HG02943 (cell line): ENCODE measurements around the gene GALNT2.

Experiments used
- ATAC-seq: cut with Tn5 transposase; IDR thresholded peaks from one replicate; pipeline ENCODE4 v1.9.1; 2021; ENCODE audit warnings: mild to moderate bottlenecking, low read depth, moderate library complexity; ENCODE audit not compliant: unreplicated experiment

The GALNT2 gene

DNA sequence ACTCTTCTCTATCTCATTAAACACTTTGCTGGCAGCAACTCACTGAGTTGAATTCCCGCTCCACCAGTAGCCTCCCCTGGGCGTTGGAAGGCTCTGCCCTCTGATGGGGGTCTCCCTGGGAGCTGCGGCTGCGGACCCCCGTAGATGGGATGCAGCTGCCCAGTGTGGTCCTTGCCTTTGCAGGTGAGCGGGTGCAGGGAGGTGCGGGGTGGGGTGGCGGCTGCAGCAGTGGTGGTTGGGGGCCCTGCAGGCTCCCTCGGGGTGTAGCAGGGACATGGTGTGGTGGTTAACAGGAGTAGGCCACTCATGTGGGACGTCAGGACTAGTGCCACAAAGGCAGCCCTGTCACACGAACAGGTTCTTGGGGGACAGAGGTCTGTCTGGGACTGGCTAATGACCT is 42.0 kb downstream of the GALNT2 start:
- no peak for ATAC-seq

DNA sequence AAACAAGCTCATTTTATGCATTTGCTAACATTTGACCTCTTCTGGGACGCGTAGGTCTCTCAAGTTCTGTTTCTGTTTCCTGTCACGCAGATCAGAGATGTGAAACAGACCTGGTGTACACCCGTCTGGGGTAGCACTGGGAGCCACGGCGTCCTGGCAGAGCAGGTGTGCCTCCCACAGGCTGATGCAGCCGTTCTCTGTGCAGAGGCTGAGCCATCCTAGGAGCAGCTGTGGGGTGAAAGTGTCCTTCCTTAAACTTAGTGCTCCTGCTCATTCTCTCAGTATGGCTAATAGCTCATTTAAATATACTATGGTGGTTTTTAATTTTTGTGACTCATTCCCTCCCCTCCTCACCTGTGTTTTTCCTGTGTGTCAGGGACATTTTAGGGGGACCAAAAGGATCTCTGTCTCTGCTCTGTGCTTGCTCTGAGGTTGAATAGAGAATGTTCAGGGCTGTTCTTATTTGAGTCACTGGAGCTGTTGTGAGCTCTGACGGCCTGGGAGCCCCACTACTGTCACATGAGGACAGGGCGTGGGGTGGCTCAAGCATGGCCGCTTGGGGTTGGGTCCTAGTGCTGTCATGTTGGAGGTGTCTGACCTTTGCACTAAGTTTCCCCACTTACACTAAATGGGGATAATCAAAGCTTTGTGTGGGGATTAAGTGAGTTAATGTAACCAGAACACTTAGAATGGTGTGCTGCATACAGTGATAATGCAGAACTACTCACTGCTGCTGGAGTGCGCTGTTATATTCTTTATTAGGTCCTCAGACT is 43.0 kb downstream of the GALNT2 start:
- ATAC-seq: peak; percentile 85

DNA sequence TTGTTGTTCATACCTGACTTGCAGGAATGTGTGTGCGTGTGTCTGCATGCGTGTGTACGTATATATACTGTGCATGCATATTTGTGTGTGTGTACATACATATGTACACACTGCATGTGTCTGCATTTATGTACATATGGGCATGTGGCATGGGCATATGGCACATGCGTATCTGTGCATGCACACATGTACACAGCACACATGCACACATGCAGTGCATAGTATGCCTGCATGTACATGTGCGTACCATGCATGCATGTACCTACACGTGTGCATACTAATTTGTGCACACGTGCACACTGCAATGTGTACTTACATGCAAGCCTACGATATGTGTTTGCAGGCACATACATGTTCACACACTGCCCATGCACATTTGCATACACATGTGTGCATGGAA is 43.9 kb downstream of the GALNT2 start:
- ATAC-seq: no peak

DNA sequence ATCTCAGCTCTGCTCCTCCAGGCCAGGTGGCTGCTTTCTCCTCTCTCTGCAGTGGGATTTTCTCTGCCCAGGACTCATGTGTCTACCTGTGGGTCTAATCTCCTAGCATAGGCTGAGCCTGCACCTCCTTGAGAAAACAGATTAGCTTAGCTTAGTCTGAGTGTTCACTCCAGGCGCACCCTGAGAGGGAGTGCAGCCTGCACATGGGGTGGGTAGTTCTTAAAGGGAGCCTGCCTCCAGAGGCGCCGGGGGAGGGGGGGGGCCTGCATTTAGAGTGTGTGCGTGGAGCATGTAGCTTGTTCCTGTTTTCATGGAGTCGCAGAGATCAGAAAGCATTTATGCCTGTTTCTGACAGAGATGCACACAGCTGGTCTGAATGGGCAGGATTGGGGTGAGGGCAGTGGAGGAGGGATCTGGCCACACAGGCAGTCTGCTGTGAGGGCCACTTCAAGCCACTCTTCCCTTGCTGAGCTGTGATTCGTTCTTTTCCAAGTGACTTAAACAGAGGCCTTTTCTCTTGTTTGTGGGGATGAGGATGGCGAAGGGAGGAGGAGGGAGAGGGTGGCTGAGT is 45.2 kb downstream of the GALNT2 start:
- no peak for ATAC-seq

DNA sequence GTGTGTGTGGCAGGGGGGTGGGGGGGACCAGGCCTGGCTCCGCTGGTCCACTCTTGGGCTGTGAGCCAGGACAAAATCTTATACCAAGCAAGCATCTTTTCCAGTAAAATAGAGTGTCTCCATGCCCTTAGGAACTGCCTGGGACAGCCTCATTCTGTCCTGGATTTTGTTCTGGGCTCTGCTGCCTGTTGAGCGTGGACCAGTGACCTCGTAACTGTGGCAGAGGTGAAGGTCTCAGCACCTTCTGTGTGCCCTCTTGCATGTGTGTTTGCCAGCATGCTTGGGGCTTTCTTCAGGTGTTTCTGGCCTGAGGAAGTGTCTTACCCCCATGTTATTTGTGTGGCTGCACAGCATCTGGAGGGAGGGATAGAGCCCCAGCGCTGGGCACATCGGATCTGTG is 45.7 kb downstream of the GALNT2 start:
- no peak for ATAC-seq

DNA sequence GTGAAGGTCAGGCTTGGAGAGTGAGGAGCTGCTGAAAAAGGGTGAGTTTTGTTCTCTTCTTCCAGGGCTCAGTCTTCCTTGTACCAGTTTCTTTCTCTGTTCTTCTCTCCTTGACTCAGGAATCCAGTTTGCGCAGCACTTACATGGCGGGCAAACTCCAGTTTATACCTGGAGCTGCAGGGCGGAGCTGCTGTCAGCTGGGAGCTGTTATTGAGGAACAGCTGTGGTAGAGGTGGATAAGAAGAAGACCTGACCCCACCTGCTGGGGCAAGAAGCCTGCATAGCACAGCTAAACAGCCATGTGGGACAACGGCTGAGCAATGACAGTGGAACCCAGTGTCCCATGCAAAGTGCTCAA is 46.2 kb downstream of the GALNT2 start:
- no peak for ATAC-seq

DNA sequence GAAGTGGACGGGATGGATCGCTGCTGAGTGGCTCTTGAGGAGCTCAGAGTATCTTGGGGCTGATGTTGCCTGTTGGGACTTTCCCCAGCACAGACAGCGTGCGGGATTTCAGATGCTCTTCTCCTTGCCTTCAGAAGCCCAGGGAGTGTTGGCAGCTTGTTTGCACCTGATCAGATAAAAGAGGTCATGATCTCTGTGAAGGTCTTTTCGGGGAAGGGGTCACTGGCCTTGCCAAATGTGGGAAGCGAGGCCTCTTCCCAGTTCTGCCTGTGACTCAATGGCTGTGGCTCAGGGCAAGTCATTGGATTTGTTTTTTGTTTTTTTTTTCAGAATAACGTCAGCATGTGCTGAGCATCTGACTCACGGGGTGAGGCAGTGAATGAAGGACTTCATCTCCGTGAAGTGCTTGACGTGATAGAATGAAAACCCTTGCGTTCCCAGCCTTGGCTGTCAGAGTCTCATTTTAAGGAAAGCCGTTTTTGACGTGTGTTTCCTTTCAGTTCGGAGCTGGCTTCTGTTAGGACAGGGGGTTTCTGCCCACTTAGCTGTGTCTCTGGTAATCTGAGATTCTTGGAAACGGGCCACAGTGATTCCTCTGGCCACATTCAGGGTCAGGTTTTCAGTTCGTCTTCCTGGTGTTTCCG is 46.7 kb downstream of the GALNT2 start:
- no peak for ATAC-seq

DNA sequence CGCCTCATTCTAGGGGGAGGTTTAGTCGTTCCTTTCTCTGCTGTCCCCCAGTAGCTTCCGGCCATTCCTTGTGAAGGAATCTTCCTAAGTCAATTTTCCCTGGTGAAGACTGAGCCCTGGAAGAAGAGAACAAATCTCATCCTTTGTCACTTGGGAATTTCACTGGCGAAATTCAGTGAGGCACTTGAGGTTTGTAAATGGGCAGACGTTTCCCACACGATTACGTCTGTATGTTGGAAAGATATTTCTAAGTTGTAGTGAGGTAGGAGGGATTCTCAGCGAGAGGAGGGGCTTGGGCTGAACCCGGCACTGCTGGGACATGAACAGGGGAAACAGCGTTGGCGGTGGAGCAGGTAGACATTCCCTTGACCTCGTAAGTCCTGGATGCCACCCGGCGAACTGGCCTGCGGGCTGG is 47.2 kb downstream of the GALNT2 start:
- no peak for ATAC-seq

DNA sequence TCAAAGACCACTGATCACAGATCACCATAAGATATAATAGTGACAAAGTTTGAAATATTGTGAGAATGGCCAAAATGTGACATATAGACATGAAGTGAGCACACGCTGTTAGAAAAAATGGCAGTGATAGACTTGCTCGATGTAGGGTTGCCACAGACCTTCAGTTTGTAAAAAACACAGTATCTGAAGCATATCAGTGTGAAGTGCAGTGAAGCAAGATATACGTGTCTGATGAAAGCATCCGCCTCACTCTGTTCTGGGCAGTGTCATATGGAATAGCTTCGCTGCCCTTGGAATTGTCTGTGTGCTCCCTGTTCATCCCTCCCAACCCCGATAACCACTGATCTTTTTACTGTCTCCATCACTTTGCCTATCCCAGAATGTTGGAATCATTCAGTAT is 50.7 kb downstream of the GALNT2 start:
- no peak for ATAC-seq

DNA sequence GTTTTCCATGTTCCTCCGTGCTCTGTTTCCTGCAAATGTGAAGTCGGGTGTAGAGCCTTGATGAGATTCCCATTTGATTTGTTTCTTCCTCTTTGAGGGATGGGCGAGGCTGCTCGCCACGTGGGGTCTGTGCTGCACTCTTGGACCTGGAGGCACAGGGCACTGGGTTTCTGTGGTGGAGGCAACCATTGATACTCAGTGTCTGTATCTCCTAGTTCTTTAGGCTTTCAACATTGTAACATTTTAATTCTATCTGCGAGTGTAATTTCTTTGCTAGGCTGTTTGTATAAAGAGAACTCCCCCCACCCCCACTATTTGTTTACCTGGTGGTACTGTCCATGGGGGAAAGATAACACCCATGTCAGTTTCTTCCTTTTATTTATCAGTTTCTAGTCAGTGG is 52.3 kb downstream of the GALNT2 start:
- ATAC-seq: no peak

DNA sequence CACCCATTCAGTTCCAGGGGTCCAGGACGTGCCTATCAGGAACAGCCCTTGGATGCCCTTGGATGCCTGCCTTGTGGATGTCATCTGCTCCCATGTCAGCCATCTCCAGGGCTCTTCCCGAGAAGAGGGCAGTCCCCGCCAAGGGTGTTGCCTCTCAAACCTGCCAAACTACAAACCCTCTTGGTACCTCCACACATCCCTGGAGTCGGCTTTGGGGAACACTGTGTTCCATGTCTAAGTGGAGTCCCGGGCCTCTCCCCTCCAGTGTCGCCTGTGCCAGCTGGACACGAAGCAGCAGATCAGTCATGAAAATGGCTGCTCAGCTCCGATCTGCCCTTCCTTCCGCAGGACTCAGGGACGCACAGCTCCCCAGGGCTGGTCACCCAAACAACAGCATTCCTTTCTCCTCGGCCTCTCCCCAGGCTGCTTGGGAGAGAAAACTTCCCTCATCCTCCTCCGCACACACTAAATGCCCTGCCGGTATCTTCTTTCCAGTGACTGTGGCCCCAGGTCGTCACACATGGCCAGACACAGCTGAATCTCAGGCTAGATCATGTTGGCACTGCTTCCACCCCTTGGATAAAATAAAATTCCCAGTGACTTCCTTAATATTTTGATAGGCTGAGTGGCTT is 53.4 kb downstream of the GALNT2 start:
- no peak for ATAC-seq

DNA sequence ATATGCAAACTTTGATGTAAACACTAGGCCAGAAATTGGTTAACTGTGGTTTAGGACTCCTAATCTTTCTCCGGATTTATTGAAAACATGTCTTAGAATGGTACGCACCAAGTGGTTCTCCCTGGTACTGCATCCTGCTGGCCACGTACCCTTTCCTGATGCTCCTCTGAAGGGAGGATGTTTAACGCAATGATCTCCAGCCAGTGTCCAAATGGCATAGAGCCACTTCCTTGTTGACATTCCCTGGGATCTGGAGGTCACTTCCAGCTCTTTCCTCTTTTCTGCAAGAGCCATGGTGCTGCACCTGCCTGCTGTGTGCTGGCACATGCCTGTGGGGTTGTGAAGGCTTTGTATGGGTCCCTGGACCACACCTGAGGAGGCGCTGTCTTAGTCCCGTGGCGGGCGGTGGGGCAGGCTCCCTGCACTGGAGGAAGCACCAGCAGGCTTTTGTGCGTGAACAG is 53.9 kb downstream of the GALNT2 start:
- no peak for ATAC-seq

DNA sequence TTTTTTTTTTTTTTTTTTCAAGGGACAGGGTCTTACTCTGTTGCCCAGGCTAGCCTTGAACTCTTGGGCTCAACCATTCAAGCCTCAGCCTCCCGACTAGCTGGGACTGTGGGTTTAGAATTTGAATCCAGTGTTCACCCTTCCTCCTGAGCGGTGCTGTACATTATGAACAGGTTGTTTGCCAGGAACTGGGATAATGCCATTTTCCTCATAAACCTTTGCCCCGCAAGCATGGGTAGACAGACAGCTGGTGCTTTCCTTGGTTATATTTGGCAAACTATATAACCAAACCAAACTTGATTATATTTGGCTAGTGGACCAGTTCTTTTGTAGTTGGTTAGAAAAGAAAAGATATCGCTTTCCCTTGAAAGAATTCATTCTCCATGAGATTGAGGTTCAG is 54.9 kb downstream of the GALNT2 start:
- ATAC-seq: no peak

DNA sequence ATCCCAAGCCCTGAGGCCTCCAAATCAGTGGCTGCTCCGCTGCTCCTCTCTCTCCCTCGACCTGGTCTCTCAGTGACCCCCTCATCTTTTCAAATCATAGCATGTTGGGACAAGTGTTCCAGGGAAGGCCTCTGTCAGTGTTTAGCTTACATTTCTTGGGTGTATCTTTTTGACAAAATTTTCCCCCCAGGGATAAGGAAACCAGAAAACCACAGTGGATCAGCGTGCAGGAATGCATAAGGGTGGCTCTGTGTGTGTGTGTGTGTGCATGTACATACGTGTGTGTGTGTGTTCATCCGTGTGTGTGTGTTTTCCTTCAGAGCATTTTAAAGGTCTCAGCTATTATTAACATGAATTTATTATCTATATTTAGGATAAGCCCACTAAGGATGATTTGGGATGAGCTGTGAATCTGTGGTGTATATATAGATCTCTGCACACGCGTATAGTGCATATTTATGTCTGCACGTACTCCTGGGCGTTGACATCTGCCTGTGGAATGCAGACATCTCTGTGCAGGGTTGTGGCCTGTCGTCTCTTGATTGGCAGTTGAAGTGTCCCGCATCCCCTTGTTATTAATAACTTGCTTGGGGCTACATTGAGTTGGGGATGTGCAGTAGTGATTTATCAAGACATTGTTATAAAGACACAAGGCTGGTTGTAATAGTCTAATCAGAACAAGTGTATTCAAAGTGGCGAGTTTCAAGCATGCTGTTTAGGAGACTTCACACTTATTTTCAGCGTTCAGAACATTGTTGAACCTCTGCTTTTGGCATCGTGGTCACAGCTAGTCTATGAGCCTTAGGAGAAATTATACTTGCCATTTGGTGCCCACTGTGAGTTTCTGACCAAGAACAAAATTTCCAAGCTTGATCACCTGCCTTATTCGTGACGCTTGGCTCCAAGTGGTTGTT is 55.6 kb downstream of the GALNT2 start:
- ATAC-seq: no peak

DNA sequence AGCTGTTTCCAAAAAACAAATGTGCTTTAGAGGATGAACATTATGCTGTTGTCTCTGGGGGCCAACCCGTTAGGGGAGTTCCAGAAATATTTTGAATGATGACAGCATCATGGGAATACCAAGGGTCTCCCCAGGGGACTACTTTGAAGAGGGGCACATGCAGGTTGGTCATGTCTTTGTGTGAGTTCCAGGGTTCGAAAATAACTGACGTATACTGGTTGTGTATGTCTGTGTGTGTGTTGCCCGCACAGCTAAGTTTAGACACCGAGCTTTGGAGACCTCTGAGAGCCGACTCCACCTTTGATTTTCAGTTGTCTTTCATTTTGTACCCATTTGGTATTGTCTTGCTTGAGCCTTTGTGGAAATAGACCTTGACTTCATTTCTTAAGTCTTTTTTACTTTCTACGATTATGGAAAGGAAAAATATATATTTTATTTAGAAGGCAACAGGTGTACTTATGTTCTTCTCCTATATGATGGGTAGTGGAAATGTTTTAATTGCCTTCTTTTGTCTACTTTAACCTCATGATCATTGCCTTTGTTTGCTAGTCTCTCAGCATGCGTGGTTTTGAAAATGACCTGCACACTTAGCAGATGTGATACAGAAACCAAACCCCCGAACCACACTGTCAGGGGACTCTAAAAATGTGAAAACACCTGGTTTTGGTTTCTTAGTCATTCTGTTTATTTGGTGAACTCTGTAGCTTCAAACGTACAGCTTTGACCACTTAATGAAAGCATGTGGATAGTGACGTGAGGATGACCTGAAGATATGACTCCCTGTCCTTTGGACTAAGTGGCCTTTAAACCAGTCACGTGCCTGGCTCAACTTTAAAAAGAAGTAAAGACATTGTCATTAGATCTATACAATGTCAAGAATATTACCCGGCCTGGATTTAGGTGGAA is 56.5 kb downstream of the GALNT2 start:
- peak; percentile 85 for ATAC-seq

DNA sequence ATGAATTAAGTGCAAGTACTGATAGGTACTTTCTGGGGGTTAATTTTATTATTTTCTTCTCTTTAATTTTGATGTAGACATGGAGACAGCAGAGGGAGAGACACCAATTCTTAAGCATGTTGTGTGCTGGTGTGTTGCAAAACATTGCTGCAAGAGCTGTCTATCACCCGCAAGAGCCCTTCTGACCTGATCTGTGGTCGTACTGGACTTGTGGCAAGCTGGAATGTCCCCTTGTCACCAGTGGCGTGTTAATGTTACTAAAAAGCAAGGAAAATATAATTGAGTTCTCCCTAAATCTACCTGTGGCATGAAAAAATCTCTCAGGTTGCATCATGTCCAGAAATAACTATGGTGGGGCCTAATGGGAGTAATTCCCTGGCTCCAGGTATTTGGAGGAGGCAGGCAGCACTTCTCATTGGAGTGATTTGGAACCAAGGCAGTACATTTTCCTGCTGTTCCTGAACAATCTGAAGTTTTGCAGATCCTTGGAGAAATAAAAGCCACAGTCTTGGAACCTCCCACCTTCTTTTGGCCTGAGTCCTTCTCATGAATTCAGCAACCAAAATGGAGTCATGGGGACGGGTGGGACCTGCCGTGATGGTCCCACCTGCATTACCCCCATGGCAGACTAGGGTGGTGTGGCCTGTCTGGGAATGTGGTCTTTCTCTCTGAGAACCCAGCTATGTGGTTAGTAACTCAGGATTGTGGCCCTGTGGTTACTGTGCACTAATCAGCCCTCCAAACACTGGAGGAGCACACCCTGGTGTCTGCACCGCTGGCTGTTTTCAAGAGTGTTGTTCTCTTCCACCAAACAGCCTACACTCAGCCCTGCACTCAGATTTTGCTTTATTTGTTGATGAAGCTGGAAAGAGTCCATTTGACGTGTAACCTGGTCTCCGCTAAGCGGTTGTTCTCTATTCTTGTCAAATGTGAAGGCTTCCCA is 57.4 kb downstream of the GALNT2 start:
- no peak for ATAC-seq

DNA sequence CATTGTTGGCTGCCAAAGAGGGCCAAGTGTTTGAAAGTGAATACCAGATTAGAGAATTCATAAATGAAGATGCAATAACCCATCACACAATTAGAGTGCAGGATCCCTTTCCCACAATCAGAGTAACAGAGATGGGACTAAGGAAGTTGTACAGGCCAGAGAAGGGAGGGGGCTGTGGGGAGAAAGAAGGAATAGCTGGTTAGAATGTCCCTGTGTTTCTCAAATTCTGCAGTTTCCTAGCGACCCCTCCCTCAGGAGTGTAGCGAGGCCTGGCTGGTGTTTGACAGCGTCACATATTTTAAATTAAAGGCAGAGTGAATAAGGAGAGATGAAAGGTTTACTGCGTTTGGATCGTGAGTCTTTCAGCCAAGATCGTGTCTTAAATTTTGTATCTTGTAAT is 58.1 kb downstream of the GALNT2 start:
- ATAC-seq: no peak
